H9 (cell line): ENCODE results near the gene HRNR. TPM values are rescaled to one million over a fixed set of nuclear protein-coding genes. Genes with fewer than 3 reads are reported as not detected.

Experiments
- DNase-seq: peaks from one replicate; pipeline ENCODE4 v3.0.0-alpha.2; 2017
- H2AFZ ChIP-seq: one replicate; pipeline ENCODE4 v1.6.1; 2013; ENCODE audit warnings: mild to moderate bottlenecking, low read length, control low read depth, moderate library complexity
- H2AK5ac ChIP-seq: 2 replicates; pipeline ENCODE4 v1.6.1; 2013; ENCODE audit warnings: low read length, control low read depth, mixed read lengths; ENCODE audit not compliant: insufficient read length
- H2BK120ac ChIP-seq: one replicate; pipeline ENCODE4 v1.6.1; 2013; ENCODE audit warnings: low read depth, mild to moderate bottlenecking, low read length, control low read depth, inconsistent platforms; ENCODE audit not compliant: poor library complexity, severe bottlenecking
- H2BK12ac ChIP-seq: 2 replicates; pipeline ENCODE4 v1.6.1; 2013; ENCODE audit warnings: low read length, control low read depth, mixed read lengths, low read depth; ENCODE audit not compliant: insufficient read length
- H2BK15ac ChIP-seq: 2 replicates; pipeline ENCODE4 v1.6.1; 2013; ENCODE audit warnings: low read depth, low read length, control low read depth
- H2BK20ac ChIP-seq: one replicate; pipeline ENCODE4 v1.6.1; 2013; ENCODE audit warnings: low read depth, mild to moderate bottlenecking, low read length, control low read depth, inconsistent platforms; ENCODE audit not compliant: poor library complexity, severe bottlenecking
- H2BK5ac ChIP-seq: 2 replicates; pipeline ENCODE4 v1.6.1; 2013; ENCODE audit warnings: low read length, control low read depth, mixed read lengths; ENCODE audit not compliant: insufficient read length
- H3K14ac ChIP-seq: 2 replicates; pipeline ENCODE4 v1.6.1; 2013; ENCODE audit warnings: low read length, control low read depth; ENCODE audit not compliant: insufficient read depth
- H3K18ac ChIP-seq: 2 replicates; pipeline ENCODE4 v1.6.1; 2013; ENCODE audit warnings: low read depth, mild to moderate bottlenecking, mixed read lengths, low read length, control low read depth; ENCODE audit not compliant: insufficient read length
- H3K23ac ChIP-seq: 2 replicates; pipeline ENCODE4 v1.6.1; 2013; ENCODE audit warnings: low read length, control low read depth, mixed read lengths, low read depth; ENCODE audit not compliant: insufficient read length
- H3K23me2 ChIP-seq: 2 replicates; pipeline ENCODE4 v1.6.1; 2013; ENCODE audit warnings: low read depth, mild to moderate bottlenecking, mixed read lengths, low read length, control low read depth; ENCODE audit not compliant: insufficient read length, poor library complexity, severe bottlenecking
- H3K27ac ChIP-seq: 2 replicates; pipeline ENCODE4 v1.5.1; 2013; ENCODE audit warnings: low read length, control low read depth, mixed read lengths, low read depth; ENCODE audit not compliant: insufficient read length
- H3K27me3 ChIP-seq: 2 replicates; pipeline ENCODE4 v1.6.1; 2013; ENCODE audit warnings: low read length, control low read depth, inconsistent platforms; ENCODE audit not compliant: insufficient read depth
- H3K4ac ChIP-seq: 2 replicates; pipeline ENCODE4 v1.6.1; 2013; ENCODE audit warnings: low read depth, mild to moderate bottlenecking, control low read depth, inconsistent platforms, low read length, moderate library complexity
- H3K4me1 ChIP-seq: 2 replicates; pipeline ENCODE4 v1.6.1; 2013; ENCODE audit warnings: low read length, control low read depth, inconsistent platforms; ENCODE audit not compliant: insufficient read depth
- H3K4me2 ChIP-seq: 2 replicates; pipeline ENCODE4 v1.6.1; 2013; ENCODE audit warnings: low read length, control low read depth, mixed read lengths; ENCODE audit not compliant: insufficient read length, insufficient read depth
- H3K56ac ChIP-seq: 2 replicates; pipeline ENCODE4 v1.6.1; 2013; ENCODE audit warnings: low read depth, mild to moderate bottlenecking, mixed read lengths, low read length, control low read depth; ENCODE audit not compliant: insufficient read length
- H3K79me1 ChIP-seq: 2 replicates; pipeline ENCODE4 v1.6.1; 2013; ENCODE audit warnings: low read depth, mild to moderate bottlenecking, moderate library complexity, low read length, control low read depth, inconsistent platforms; ENCODE audit not compliant: insufficient read depth, poor library complexity, severe bottlenecking
- H3K79me2 ChIP-seq: 2 replicates; pipeline ENCODE4 v1.6.1; 2013; ENCODE audit warnings: low read length, control low read depth, inconsistent platforms; ENCODE audit not compliant: insufficient read depth
- H3K9ac ChIP-seq: 2 replicates; pipeline ENCODE4 v1.6.1; 2013; ENCODE audit warnings: low read length, control low read depth, mixed read lengths; ENCODE audit not compliant: insufficient read length; ENCODE audit errors: extremely low read depth
- H3K9me3 ChIP-seq: one replicate; pipeline ENCODE4 v1.6.1; 2013; ENCODE audit warnings: low read depth, low read length, inconsistent platforms; ENCODE audit not compliant: control insufficient read depth
- H3T11ph ChIP-seq: one replicate; pipeline ENCODE4 v1.6.1; 2013; ENCODE audit warnings: mild to moderate bottlenecking, low read length, control low read depth, inconsistent platforms
- H4K20me1 ChIP-seq: one replicate; pipeline ENCODE4 v1.6.1; 2013; ENCODE audit not compliant: control insufficient read depth, insufficient read length, insufficient read depth
- H4K5ac ChIP-seq: 2 replicates; pipeline ENCODE4 v1.6.1; 2013; ENCODE audit warnings: low read depth, mild to moderate bottlenecking, mixed read lengths, low read length, control low read depth; ENCODE audit not compliant: insufficient read length
- H4K8ac ChIP-seq: replicated peaks from 2 replicates; pipeline ENCODE4 v1.6.1; 2013; ENCODE audit warnings: low read length, control low read depth, mixed read lengths, low read depth; ENCODE audit not compliant: insufficient read length
- H4K91ac ChIP-seq: 2 replicates; pipeline ENCODE4 v1.6.1; 2013; ENCODE audit warnings: low read depth, mild to moderate bottlenecking, moderate library complexity, mixed read lengths, low read length, control low read depth; ENCODE audit not compliant: insufficient read length
- H3K27ac Mint-ChIP-seq, 3 experiments: 2 replicates in 2 of 3; 3 replicates in 1 of 3; pipeline ENCODE4 v1.8.0; 2020 to 2021; ENCODE audit warnings: mixed read lengths in 3 of 3, mild to moderate bottlenecking in 1 of 3, moderate library complexity in 1 of 3
- H3K27me3 Mint-ChIP-seq: 2 replicates; pipeline ENCODE4 v1.8.0; 2021; ENCODE audit warnings: low read depth, mild to moderate bottlenecking, moderate library complexity, mixed read lengths
- H3K36me3 Mint-ChIP-seq, 3 experiments: 2 replicates in 2 of 3; 3 replicates in 1 of 3; pipeline ENCODE4 v1.8.0; 2020 to 2021; ENCODE audit warnings: low read depth in 3 of 3, mixed read lengths in 3 of 3; ENCODE audit not compliant: insufficient read depth in 1 of 3
- H3K4me1 Mint-ChIP-seq, 2 experiments: 2 replicates each; pipeline ENCODE4 v1.8.0; 2020; ENCODE audit warnings: mixed read lengths in 2 of 2
- H3K4me3 Mint-ChIP-seq, 2 experiments: 2 replicates in 1 of 2; 3 replicates in 1 of 2; pipeline ENCODE4 v1.8.0; 2020 to 2021; ENCODE audit warnings: mild to moderate bottlenecking in 2 of 2, mixed read lengths in 2 of 2, moderate library complexity in 1 of 2
- H3K9me3 Mint-ChIP-seq, 2 experiments: 2 replicates in 1 of 2; 3 replicates in 1 of 2; pipeline ENCODE4 v1.8.0; 2020; ENCODE audit warnings: mild to moderate bottlenecking in 2 of 2, mixed read lengths in 2 of 2, moderate library complexity in 1 of 2
- CTCF ChIP-seq: fragments of 200-600 bp; sonication (generic); conservative IDR thresholded peaks from 3 replicates; pipeline ENCODE4 v1.8.0; 2021; ENCODE audit warnings: antibody characterized with exemption, mild to moderate bottlenecking
- WGBS: extraction: QIAGEN DNeasy Blood & Tissue Kit; methylation state at CpG from one replicate; pipeline ENCODE4 v1.1.7; 2013; ENCODE audit warnings: missing lambda C conversion rate, low lambda C conversion rate, mixed read lengths; ENCODE audit not compliant: insufficient read length; ENCODE audit errors: extremely low coverage; 5-methylcytosine and 5-hydroxymethylcytosine counted together
- total RNA-seq: library from RNA; stranded (reverse); gene quantifications from 2 replicates; pipeline ENCODE4 v1.2.1, GENCODE V29; 2021

Gene HRNR
- total RNA-seq, 1 experiment from 2014 or later, result not detected

GRCh38 chr1:152182944-152183361, 41.0 kb downstream of the HRNR start:
- H3K18ac ChIP-seq, result no peak overlapping the region
- no peak overlapping the region for H2AK5ac ChIP-seq
- no peak overlapping the region for H3K27ac ChIP-seq
- H3K27me3 ChIP-seq, result no peaks in the 10 kb centered on the region
- H2BK5ac ChIP-seq, result no peak overlapping the region
- H3K4me2 ChIP-seq, result no peak overlapping the region
- TF ChIP-seq CTCF, result no peak
- no CpG with 5 or more reads among the region's 2 CpGs for WGBS
- no peak overlapping the region for H4K5ac ChIP-seq
- no peak for DNase-seq
- no peaks in the 10 kb centered on the region for H3K4me1 ChIP-seq
- H4K20me1 ChIP-seq, result no peaks in the 10 kb centered on the region
- H2BK15ac ChIP-seq, result no peak overlapping the region
- H2BK20ac ChIP-seq, result no peak overlapping the region
- no peak overlapping the region for H3K9ac ChIP-seq
- H3K4me1 Mint-ChIP-seq, result no peaks in the 10 kb centered on the region
- no peak overlapping the region for H3T11ph ChIP-seq
- no peaks in the 10 kb centered on the region for H3K79me2 ChIP-seq
- no peak overlapping the region for H3K4me3 Mint-ChIP-seq
- H3K14ac ChIP-seq, result no peak overlapping the region
- no peak overlapping the region for H3K4ac ChIP-seq
- no peak overlapping the region for H2BK120ac ChIP-seq
- no peak overlapping the region for H3K27ac Mint-ChIP-seq
- H3K56ac ChIP-seq, result no peak overlapping the region
- H4K8ac ChIP-seq, result no peak overlapping the region
- H2BK12ac ChIP-seq, result no peak overlapping the region
- peaks cover 0 to 10% (median 0%) of the 10 kb centered on the region in 3 experiments; a peak in 3 of 7 replicates for H3K36me3 Mint-ChIP-seq
- H3K27me3 Mint-ChIP-seq, result no peaks in the 10 kb centered on the region; the same call in 1 of the 2 replicates
- H4K91ac ChIP-seq, result no peak overlapping the region
- H3K23me2 ChIP-seq, result no peaks in the 10 kb centered on the region
- H3K23ac ChIP-seq, result no peak overlapping the region
- H2AFZ ChIP-seq, result no peak overlapping the region
- H3K79me1 ChIP-seq, result no peaks in the 10 kb centered on the region
- peaks cover 48 to 92% of the 10 kb centered on the region in 2 experiments for H3K9me3 Mint-ChIP-seq
- H3K9me3 ChIP-seq, result peaks cover 37% of the 10 kb centered on the region
